Subcutaneous abdominal adipose tissue (tissue), 5 donors: Measurements from ENCODE around the gene CBX1.

ENCODE experiments used
- H3K27ac ChIP-seq: one replicate; pipeline ENCODE4 v1.7.0; 2013; ENCODE audit warnings: low read depth, mild to moderate bottlenecking, inconsistent platforms, low read length, moderate library complexity
- H3K27me3 ChIP-seq, 5 donors: one replicate each; pipeline ENCODE4 v1.7.0; 2013; ENCODE audit warnings: low read length in 5 of 5, inconsistent platforms in 1 of 5; ENCODE audit not compliant: control insufficient read depth in 5 of 5, insufficient read depth in 4 of 5
- H3K36me3 ChIP-seq, 5 donors: one replicate each; pipeline ENCODE4 v1.7.0; 2013; ENCODE audit warnings: low read length in 5 of 5; ENCODE audit not compliant: control insufficient read depth in 5 of 5, insufficient read depth in 5 of 5
- H3K4me1 ChIP-seq, 5 donors: one replicate each; pipeline ENCODE4 v1.7.0; 2013; ENCODE audit warnings: low read length in 5 of 5, mild to moderate bottlenecking in 3 of 5, moderate library complexity in 1 of 5; ENCODE audit not compliant: control insufficient read depth in 5 of 5, insufficient read depth in 5 of 5
- H3K4me3 ChIP-seq, 5 donors: one replicate each; pipeline ENCODE4 v1.7.0; 2013; ENCODE audit warnings: low read length in 5 of 5, low read depth in 1 of 5
- H3K9ac ChIP-seq, 5 donors: one replicate each; pipeline ENCODE4 v1.7.0; 2013; ENCODE audit warnings: low read length in 5 of 5, mild to moderate bottlenecking in 4 of 5, moderate library complexity in 3 of 5
- H3K9me3 ChIP-seq, 5 donors: one replicate each; pipeline ENCODE4 v1.7.0; 2013; ENCODE audit warnings: low read length in 5 of 5; ENCODE audit not compliant: control insufficient read depth in 5 of 5
- donor health status: healthy.
- donor health status: healthy.
- donor health status: healthy.
- donor health status: healthy.
- donor health status: healthy.

CBX1 gene

GRCh38 chr17:48101012-48101720 lies at the start of gene CBX1:
Gene CBX1, minus strand, starts transcription at chr17:48101478. Its CDS starts 24,474 bp downstream, at chr17:48077004.
- no peaks in the 10 kb centered on the region for H3K36me3 ChIP-seq
- H3K4me3 ChIP-seq: peak within 1 kb of the TSS; percentile 74 to 87 (median 80)
- H3K9ac ChIP-seq: peak within 1 kb of the TSS; percentile 56 to 78 (median 73)
- H3K4me1 ChIP-seq: peaks cover 0 to 18% (median 11%) of the 10 kb centered on the region in 5 donors
- H3K27me3 ChIP-seq: no peaks in the 10 kb centered on the region
- peaks cover 0 to 6% (median 3%) of the 10 kb centered on the region in 5 donors for H3K9me3 ChIP-seq
- peak within 1 kb of the TSS; percentile 72 for H3K27ac ChIP-seq

- Histone ChIP-seq H3K4me3 (no peak overlapping the region), H3K4me1 (peaks cover 0 to 3% (median 2%) of the 10 kb centered on the region in 5 donors), H3K9me3 (no peaks in the 10 kb centered on the region), H3K9ac (no peak overlapping the region), H3K27ac (no peak overlapping the region), H3K27me3 (peaks cover 7 to 27% (median 21%) of the 10 kb centered on the region in 5 donors), H3K36me3 (no peaks in the 10 kb centered on the region)
Measured at GRCh38 chr17:48150597-48151001, 49.3 kb upstream of the CBX1 start.

DNA sequence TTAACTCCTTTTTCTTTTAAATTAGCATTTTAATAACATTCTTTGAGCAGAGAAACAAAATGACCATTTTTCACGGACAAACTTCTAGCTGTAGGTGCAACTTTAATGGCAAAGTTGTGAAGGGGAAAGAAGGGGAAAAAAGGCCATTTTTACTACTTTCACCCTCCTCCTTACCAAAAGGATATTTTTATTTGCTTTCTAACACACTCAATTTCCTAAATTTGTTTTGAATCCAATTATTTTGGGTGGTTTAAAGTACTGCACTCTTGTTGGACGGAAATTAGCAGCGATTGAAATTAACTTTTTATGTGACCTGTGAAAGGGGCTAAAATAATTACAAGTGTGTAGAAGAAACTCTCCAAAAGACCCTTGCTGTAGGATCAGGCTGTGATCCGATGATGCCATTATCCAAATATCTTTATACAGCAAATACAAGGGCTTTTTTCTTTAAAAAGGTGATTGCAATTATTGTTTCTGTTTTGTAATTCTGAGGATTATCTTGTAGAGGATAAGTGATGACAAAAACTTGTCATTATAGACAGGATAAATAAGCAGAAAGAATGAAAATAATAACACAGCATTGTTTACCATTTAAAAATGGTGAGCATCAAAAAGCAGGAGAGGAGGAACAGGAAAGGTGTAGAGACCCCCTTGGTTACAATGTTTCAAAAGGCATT lies 48.6 kb upstream of the CBX1 start:
- H3K27ac ChIP-seq: no peak overlapping the region
- peaks cover 7 to 27% (median 17%) of the 10 kb centered on the region in 5 donors for H3K27me3 ChIP-seq
- H3K9me3 ChIP-seq: no peaks in the 10 kb centered on the region
- no peaks in the 10 kb centered on the region for H3K36me3 ChIP-seq
- peaks cover 0 to 3% (median 2%) of the 10 kb centered on the region in 5 donors for H3K4me1 ChIP-seq
- H3K4me3 ChIP-seq: no peak overlapping the region
- no peak overlapping the region for H3K9ac ChIP-seq

- Histone ChIP-seq H3K9ac (no peak overlapping the region), H3K4me3 (no peak overlapping the region), H3K9me3 (no peaks in the 10 kb centered on the region), H3K27ac (no peak overlapping the region), H3K4me1 (peaks cover 0 to 3% (median 2%) of the 10 kb centered on the region in 5 donors), H3K36me3 (no peaks in the 10 kb centered on the region), H3K27me3 (peaks cover 7 to 27% (median 17%) of the 10 kb centered on the region in 5 donors)
Measured at GRCh38 chr17:48148854-48149786, 47.8 kb upstream of the CBX1 start.

DNA sequence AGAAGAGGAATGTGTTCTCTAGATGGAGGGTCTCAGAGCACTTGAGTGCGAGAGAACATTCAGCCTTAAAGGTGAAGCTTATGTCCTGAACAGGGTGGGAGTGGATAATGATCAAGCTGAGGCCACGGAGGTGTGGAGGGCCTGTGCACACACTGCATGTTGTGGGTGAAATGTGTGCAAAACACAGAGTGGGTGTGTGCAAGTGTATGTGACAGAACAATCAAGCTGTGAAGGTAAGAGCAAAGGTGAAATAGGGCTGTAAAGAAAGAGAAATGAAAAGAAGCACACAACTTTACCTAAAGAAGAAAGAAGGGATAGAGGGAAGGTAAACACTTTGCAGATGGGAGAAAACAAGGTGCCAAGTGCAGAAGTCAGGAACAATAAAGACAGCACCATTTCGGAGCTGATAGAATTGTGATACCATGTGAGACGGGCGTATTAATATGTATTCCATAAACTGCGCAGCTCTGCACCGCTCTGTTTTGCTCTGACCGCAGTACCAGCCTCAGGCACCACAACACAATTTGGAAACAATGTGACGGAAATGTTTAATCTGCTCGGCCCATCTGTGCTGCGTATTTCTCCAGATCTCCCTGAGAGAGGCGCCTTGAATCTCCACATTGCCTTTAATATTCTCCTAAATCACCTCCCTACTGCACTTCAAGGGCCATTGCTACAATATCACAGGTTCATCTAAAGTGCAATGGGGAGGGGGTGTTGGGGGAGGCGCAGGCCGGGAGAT lies 46.9 kb upstream of the CBX1 start:
- Histone ChIP-seq H3K27me3 (peaks cover 13 to 32% (median 21%) of the 10 kb centered on the region in 5 donors), H3K27ac (no peak overlapping the region), H3K4me3 (no peak overlapping the region), H3K9me3 (no peaks in the 10 kb centered on the region), H3K4me1 (no peaks in the 10 kb centered on the region), H3K9ac (no peak overlapping the region), H3K36me3 (no peaks in the 10 kb centered on the region)

GRCh38 chr17:48144976-48145798 lies 43.9 kb upstream of the CBX1 start:
- Histone ChIP-seq H3K36me3 (no peaks in the 10 kb centered on the region), H3K27me3 (peaks cover 10 to 32% (median 17%) of the 10 kb centered on the region in 5 donors), H3K27ac (no peak overlapping the region), H3K4me1 (no peaks in the 10 kb centered on the region), H3K9me3 (no peaks in the 10 kb centered on the region), H3K9ac (no peak overlapping the region), H3K4me3 (no peak overlapping the region)

- H3K36me3 ChIP-seq: no peaks in the 10 kb centered on the region
- no peak overlapping the region for H3K4me3 ChIP-seq
- H3K27ac ChIP-seq: no peak overlapping the region
- no peaks in the 10 kb centered on the region for H3K9me3 ChIP-seq
- H3K4me1 ChIP-seq: peaks cover 0 to 6% (median 0%) of the 10 kb centered on the region in 5 donors
- peaks cover 5 to 25% (median 12%) of the 10 kb centered on the region in 5 donors for H3K27me3 ChIP-seq
- H3K9ac ChIP-seq: no peak overlapping the region
Measured at GRCh38 chr17:48144231-48144630, 43.0 kb upstream of the CBX1 start.

DNA sequence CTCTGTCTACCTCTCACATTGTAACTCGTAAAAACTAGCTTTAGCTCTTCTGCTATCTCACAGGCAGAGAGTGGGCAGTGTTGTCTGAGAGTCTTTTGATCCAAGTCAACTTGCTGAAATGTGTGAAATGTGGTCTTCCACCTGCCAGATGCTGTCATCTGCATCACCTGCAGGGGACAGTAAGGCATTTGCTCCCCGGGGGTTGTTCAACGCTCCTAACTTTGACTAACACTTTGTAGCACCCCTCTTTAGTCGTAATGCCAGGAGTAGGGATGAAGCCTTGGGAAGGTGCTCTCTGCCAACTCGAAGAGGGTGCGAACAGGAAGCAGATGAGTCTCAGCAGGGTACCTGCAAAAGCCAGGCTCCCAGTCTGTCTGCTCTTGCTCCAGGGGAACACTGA lies 42.4 kb upstream of the CBX1 start:
- Histone ChIP-seq H3K4me3 (no peak overlapping the region), H3K4me1 (peaks cover 0 to 6% (median 0%) of the 10 kb centered on the region in 5 donors), H3K36me3 (no peaks in the 10 kb centered on the region), H3K9ac (no peak overlapping the region), H3K9me3 (no peaks in the 10 kb centered on the region), H3K27ac (no peak overlapping the region), H3K27me3 (peaks cover 5 to 20% (median 11%) of the 10 kb centered on the region in 5 donors)

DNA sequence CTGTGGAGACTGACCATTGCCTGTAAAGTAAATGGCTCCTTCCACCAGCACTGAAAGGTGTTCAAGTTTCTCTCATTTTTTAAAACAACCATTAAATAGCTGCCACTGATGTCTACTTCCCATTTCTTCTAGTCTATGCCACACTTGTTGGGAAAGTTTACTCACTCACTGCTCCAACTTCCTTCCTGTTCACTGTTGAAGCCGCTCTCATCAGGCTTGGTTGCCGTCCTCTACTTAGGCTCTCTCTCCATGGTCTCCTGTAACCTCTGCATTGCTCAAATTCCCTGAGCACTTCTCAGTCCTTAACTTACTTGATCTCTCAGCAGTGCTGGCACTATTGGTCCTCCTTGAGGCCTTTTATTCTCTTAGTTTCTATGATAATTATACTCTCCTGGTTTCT lies 38.7 kb upstream of the CBX1 start:
- H3K36me3 ChIP-seq: no peaks in the 10 kb centered on the region
- no peak overlapping the region for H3K4me3 ChIP-seq
- H3K4me1 ChIP-seq: peaks cover 0 to 6% (median 3%) of the 10 kb centered on the region in 5 donors
- peaks cover 5 to 10% (median 9%) of the 10 kb centered on the region in 5 donors for H3K27me3 ChIP-seq
- H3K27ac ChIP-seq: no peak overlapping the region
- H3K9me3 ChIP-seq: no peaks in the 10 kb centered on the region
- no peak overlapping the region for H3K9ac ChIP-seq
